Caco-2 (cell line): ENCODE measurements around the gene MACROD2. TPM values are rescaled to one million over a fixed set of nuclear protein-coding genes. Genes with fewer than 3 reads are reported as not detected.

ENCODE experiments used
- BruUV-seq: library from RNA; stranded (reverse); fragments of 400-500 nt; replicated peaks from 2 replicates; lab custom pipeline; 2021; lab: Mats Ljungman, UMichigan
- CTCF ChIA-PET: fragments of 300-600 bp; sonication (Branson Sonifier 250); formaldehyde crosslinking; loops from one replicate; lab custom pipeline; 2022; ENCODE audit warnings: antibody characterized with exemption; lab: Charles Lee
- POLR2A ChIA-PET: fragments of 300-600 bp; sonication (Branson Sonifier 250); formaldehyde crosslinking; loops from one replicate; lab custom pipeline; 2022; ENCODE audit warnings: antibody characterized with exemption; lab: Charles Lee
- DNase-seq, 2 experiments: peaks; one replicate each; pipeline versions ENCODE4 v3.0.0 to v3.0.0-alpha.2; 2020 to 2022
- H3K27me3 ChIP-seq: replicated peaks from 2 replicates; pipeline ENCODE4 v1.6.0; 2011; ENCODE audit warnings: low read length; ENCODE audit not compliant: control insufficient read depth, insufficient read depth
- H3K36me3 ChIP-seq: 2 replicates; pipeline ENCODE4 v1.5.1; 2011; ENCODE audit warnings: low read length; ENCODE audit not compliant: control insufficient read depth, insufficient read depth
- H3K4me1 ChIP-seq: fragments of 250-450 bp; sonication (Bioruptor Pico); 2 replicates; pipeline ENCODE4 v1.5.1; 2020; ENCODE audit warnings: mild to moderate bottlenecking
- H3K4me3 ChIP-seq: 2 replicates; pipeline ENCODE4 v1.5.1; 2011; ENCODE audit warnings: low read depth, mild to moderate bottlenecking, control low read depth, low read length
- H3K9me3 ChIP-seq: fragments of 250-450 bp; sonication (Bioruptor Pico); 2 replicates; pipeline ENCODE4 v1.5.1; 2020; ENCODE audit warnings: mild to moderate bottlenecking, moderate library complexity
- H3K27ac Mint-ChIP-seq: one replicate; pipeline ENCODE4 v1.8.0; 2022; ENCODE audit warnings: mixed read lengths; ENCODE audit not compliant: unreplicated experiment
- H3K27me3 Mint-ChIP-seq: one replicate; pipeline ENCODE4 v1.8.0; 2022; ENCODE audit warnings: mixed read lengths; ENCODE audit not compliant: insufficient read depth, unreplicated experiment
- H3K36me3 Mint-ChIP-seq: one replicate; pipeline ENCODE4 v1.8.0; 2022; ENCODE audit warnings: mild to moderate bottlenecking, mixed read lengths; ENCODE audit not compliant: insufficient read depth, unreplicated experiment
- H3K4me1 Mint-ChIP-seq: one replicate; pipeline ENCODE4 v1.8.0; 2022; ENCODE audit warnings: low read depth, mixed read lengths; ENCODE audit not compliant: unreplicated experiment
- H3K4me3 Mint-ChIP-seq: one replicate; pipeline ENCODE4 v1.8.0; 2022; ENCODE audit warnings: mild to moderate bottlenecking, moderate library complexity, mixed read lengths; ENCODE audit not compliant: unreplicated experiment
- H3K9me3 Mint-ChIP-seq: one replicate; pipeline ENCODE4 v1.8.0; 2022; ENCODE audit warnings: mixed read lengths; ENCODE audit not compliant: unreplicated experiment
- CTCF ChIP-seq, 2 experiments: fragments of 200-600 bp in 1 of 2; IDR thresholded peaks; 1 replicate in 1 of 2; 2 replicates in 1 of 2; pipeline versions ENCODE4 v1.5.1 to v1.8.0; 2011 to 2022; ENCODE audit warnings: antibody characterized with exemption in 1 of 2, control low read depth in 1 of 2, inconsistent platforms in 1 of 2, low read depth in 1 of 2, low read length in 1 of 2, mild to moderate bottlenecking in 1 of 2, moderate library complexity in 1 of 2; ENCODE audit not compliant: insufficient read depth in 1 of 2, severe bottlenecking in 1 of 2, unreplicated experiment in 1 of 2
- intact Hi-C: fragments of 100-400 bp; cut with micrococcal nuclease; formaldehyde crosslinking; loops from one replicate; pipeline ENCODE4 v1.10.0; 2022; ENCODE audit not compliant: unreplicated experiment
- total RNA-seq: library from RNA; stranded (reverse); gene quantifications from 2 replicates; pipeline ENCODE4 v1.2.3, GENCODE V29; 2022

MACROD2 gene
- total RNA-seq, 1 experiment from 2014 or later: 6.4 TPM

- Histone ChIP-seq H3K4me3 (no peak overlapping the region), H3K4me1 (0 out of 2 replicates have a peak, but pooled peaks cover under 1% of the 10 kb centered on the region), H3K36me3 (no peaks in the 10 kb centered on the region), H3K9me3 (no peaks in the 10 kb centered on the region), H3K27me3 (no peaks in the 10 kb centered on the region)
- peaks cover 20% of the 10 kb centered on the region for H3K9me3 Mint-ChIP-seq
- ChIA-PET CTCF (no interaction called here), POLR2A (no interaction called here)
- intact Hi-C loops: no loop called here
- no peaks in the 10 kb centered on the region for H3K36me3 Mint-ChIP-seq
- no TSS peak for BruUV-seq
- no peak for DNase-seq
- H3K4me1 Mint-ChIP-seq: peaks cover 12% of the 10 kb centered on the region
- no peak for TF ChIP-seq CTCF (IDR thresholded peaks at IDR 0.05; ENCODE audit: insufficient read depth in 1 of 2, low read depth in 1 of 2, low read length in 1 of 2, severe bottlenecking in 1 of 2, unreplicated experiment in 1 of 2)
- H3K27ac Mint-ChIP-seq: no peak overlapping the region
- H3K27me3 Mint-ChIP-seq: no peaks in the 10 kb centered on the region
- no peak overlapping the region for H3K4me3 Mint-ChIP-seq
Measured at GRCh38 chr20:15619816-15620215, 1624.5 kb downstream of the MACROD2 start.

- TF ChIP-seq CTCF (IDR thresholded peaks at IDR 0.05; ENCODE audit: insufficient read depth in 1 of 2, low read depth in 1 of 2, low read length in 1 of 2, severe bottlenecking in 1 of 2, unreplicated experiment in 1 of 2): no peak
- intact Hi-C loops: no loop called here
- Mint-ChIP-seq H3K4me1 (no peaks in the 10 kb centered on the region), H3K9me3 (peaks cover 20% of the 10 kb centered on the region), H3K27ac (no peak overlapping the region), H3K4me3 (no peak overlapping the region), H3K36me3 (no peaks in the 10 kb centered on the region), H3K27me3 (no peaks in the 10 kb centered on the region)
- CTCF ChIA-PET: no interaction called here
- Histone ChIP-seq H3K27me3 (no peaks in the 10 kb centered on the region), H3K4me3 (no peak overlapping the region), H3K9me3 (no peaks in the 10 kb centered on the region), H3K36me3 (no peaks in the 10 kb centered on the region), H3K4me1 (no peaks in the 10 kb centered on the region)
- POLR2A ChIA-PET: no interaction called here
- DNase-seq: no peak
- BruUV-seq: no TSS peak
Measured at GRCh38 chr20:15622368-15622767, 1627.1 kb downstream of the MACROD2 start.

- intact Hi-C loops: no loop called here
Measured at GRCh38 chr20:15623215-15623614, 1627.9 kb downstream of the MACROD2 start.

More at GRCh38 chr20:15623215-15623614, 1627.9 kb downstream of the MACROD2 start:
- Histone ChIP-seq H3K9me3 (no peaks in the 10 kb centered on the region), H3K36me3 (no peaks in the 10 kb centered on the region), H3K27me3 (no peaks in the 10 kb centered on the region), H3K4me3 (no peak overlapping the region), H3K4me1 (no peaks in the 10 kb centered on the region)
- H3K4me1 Mint-ChIP-seq: peaks cover 6% of the 10 kb centered on the region
- H3K27me3 Mint-ChIP-seq: no peaks in the 10 kb centered on the region
- H3K36me3 Mint-ChIP-seq: no peaks in the 10 kb centered on the region
- TF ChIP-seq CTCF (IDR thresholded peaks at IDR 0.05; ENCODE audit: insufficient read depth in 1 of 2, low read depth in 1 of 2, low read length in 1 of 2, severe bottlenecking in 1 of 2, unreplicated experiment in 1 of 2): no peak
- H3K9me3 Mint-ChIP-seq: peaks cover 14% of the 10 kb centered on the region
- no TSS peak for BruUV-seq
- H3K27ac Mint-ChIP-seq: no peak overlapping the region
- POLR2A ChIA-PET: no interaction called here
- H3K4me3 Mint-ChIP-seq: no peak overlapping the region
- CTCF ChIA-PET: no interaction called here
- no peak for DNase-seq
